LNCaP clone FGC (cell line): ENCODE measurements around the gene USP17L28.
"Not testable (repeated sequence)": the region's sequence is repeated elsewhere in the genome, so short reads cannot be mapped to it uniquely, and the experiment has no call there.

Experiments
- DNase-seq: peaks from one replicate; pipeline ENCODE4 v3.0.0-alpha.2; 2011; ENCODE audit warnings: low read depth
- H3K4me3 ChIP-seq: 2 replicates; pipeline ENCODE4 v1.5.1; 2011; ENCODE audit warnings: mild to moderate bottlenecking, low read depth, low read length, control low read depth
- CTCF ChIP-seq: IDR thresholded peaks from 2 replicates; pipeline ENCODE4 v1.5.1; 2012; ENCODE audit warnings: mild to moderate bottlenecking; ENCODE audit not compliant: control insufficient read depth, insufficient read depth; ENCODE audit errors: extremely low read depth

The USP17L28 gene, protein sequence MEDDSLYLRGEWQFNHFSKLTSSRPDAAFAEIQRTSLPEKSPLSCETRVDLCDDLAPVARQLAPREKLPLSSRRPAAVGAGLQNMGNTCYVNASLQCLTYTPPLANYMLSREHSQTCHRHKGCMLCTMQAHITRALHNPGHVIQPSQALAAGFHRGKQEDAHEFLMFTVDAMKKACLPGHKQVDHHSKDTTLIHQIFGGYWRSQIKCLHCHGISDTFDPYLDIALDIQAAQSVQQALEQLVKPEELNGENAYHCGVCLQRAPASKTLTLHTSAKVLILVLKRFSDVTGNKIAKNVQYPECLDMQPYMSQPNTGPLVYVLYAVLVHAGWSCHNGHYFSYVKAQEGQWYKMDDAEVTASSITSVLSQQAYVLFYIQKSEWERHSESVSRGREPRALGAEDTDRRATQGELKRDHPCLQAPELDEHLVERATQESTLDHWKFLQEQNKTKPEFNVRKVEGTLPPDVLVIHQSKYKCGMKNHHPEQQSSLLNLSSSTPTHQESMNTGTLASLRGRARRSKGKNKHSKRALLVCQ

DNA sequence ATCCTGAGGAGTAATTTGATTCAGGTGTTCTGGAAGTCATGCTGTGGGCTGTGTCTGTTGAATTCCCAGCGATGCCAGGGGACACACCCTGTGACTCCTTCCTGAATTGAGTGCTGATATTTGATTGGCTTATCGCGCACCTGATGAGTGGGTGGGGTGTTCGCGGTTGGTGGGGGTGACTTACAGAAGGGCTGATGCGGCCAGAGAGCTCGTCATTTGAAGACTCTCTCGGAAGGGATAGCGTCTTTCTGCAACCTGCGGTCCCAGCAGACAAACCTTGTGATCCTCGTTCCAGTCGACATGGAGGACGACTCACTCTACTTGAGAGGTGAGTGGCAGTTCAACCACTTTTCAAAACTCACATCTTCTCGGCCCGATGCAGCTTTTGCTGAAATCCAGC is at the start of gene USP17L28:
USP17L28 (plus strand) TSS at position 301 of the 400 bp plus-strand sequence; CDS start at position 301, 0 bp downstream.
- H3K4me3 ChIP-seq: not testable (repeated sequence)

GRCh38 chr4:9324191-9324590 is 24.5 kb upstream of the USP17L28 start:
- H3K4me3 ChIP-seq, DNase-seq: not testable (repeated sequence)

More for the DNA sequence above, at the start of gene USP17L28:
- not testable (repeated sequence) for DNase-seq

- DNase-seq, H3K4me3 ChIP-seq: not testable (repeated sequence)
These were observed 23.8 kb upstream of the USP17L28 start, which contains the start of gene USP17L24 for GRCh38 chr4:9324865-9325264. TSS of gene USP17L24 (plus strand) at chr4:9325165. CDS start at chr4:9325165, 0 bp downstream.

GRCh38 chr4:9329611-9330010 is 19.1 kb upstream of the USP17L28 start, which contains the start of gene USP17L25:
TSS of gene USP17L25 (plus strand) at chr4:9329911. CDS start at chr4:9329911, 0 bp downstream.
- DNase-seq, H3K4me3 ChIP-seq: not testable (repeated sequence)

DNA sequence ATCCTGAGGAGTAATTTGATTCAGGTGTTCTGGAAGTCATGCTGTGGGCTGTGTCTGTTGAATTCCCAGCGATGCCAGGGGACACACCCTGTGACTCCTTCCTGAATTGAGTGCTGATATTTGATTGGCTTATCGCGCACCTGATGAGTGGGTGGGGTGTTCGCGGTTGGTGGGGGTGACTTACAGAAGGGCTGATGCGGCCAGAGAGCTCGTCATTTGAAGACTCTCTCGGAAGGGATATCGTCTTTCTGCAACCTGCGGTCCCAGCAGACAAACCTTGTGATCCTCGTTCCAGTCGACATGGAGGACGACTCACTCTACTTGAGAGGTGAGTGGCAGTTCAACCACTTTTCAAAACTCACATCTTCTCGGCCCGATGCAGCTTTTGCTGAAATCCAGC is 14.3 kb upstream of the USP17L28 start, which contains the start of gene USP17L26:
USP17L26 (plus strand) TSS at position 301 of the 400 bp plus-strand sequence; CDS start at position 301, 0 bp downstream.
- DNase-seq, H3K4me3 ChIP-seq: not testable (repeated sequence)

- not testable (repeated sequence) for DNase-seq, H3K4me3 ChIP-seq
These were observed 9.6 kb upstream of the USP17L28 start, which contains the start of gene USP17L5 for GRCh38 chr4:9339103-9339502. TSS of gene USP17L5 (plus strand) at chr4:9339403. CDS start at chr4:9339403, 0 bp downstream.

DNA sequence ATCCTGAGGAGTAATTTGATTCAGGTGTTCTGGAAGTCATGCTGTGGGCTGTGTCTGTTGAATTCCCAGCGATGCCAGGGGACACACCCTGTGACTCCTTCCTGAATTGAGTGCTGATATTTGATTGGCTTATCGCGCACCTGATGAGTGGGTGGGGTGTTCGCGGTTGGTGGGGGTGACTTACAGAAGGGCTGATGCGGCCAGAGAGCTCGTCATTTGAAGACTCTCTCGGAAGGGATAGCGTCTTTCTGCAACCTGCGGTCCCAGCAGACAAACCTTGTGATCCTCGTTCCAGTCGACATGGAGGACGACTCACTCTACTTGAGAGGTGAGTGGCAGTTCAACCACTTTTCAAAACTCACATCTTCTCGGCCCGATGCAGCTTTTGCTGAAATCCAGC is 4.8 kb upstream of the USP17L28 start, which contains the start of gene USP17L27:
USP17L27 (plus strand) TSS at position 301 of the 400 bp plus-strand sequence; CDS start at position 301, 0 bp downstream.
- DNase-seq, H3K4me3 ChIP-seq: not testable (repeated sequence)

GRCh38 chr4:9350866-9351265 is 2.2 kb downstream of the USP17L28 start:
- not testable (repeated sequence) for DNase-seq, H3K4me3 ChIP-seq

- H3K4me3 ChIP-seq, DNase-seq: not testable (repeated sequence)
These were observed 4.6 kb downstream of the USP17L28 start, which contains the start of gene USP17L29 for GRCh38 chr4:9353338-9353737. TSS of gene USP17L29 (plus strand) at chr4:9353638. CDS start at chr4:9353638, 0 bp downstream.

- not testable (repeated sequence) for H3K4me3 ChIP-seq, DNase-seq
These were observed 14.1 kb downstream of the USP17L28 start, which contains the start of gene USP17L30 for GRCh38 chr4:9362829-9363228. TSS of gene USP17L30 (plus strand) at chr4:9363129. CDS start at chr4:9363129, 0 bp downstream.

DNA sequence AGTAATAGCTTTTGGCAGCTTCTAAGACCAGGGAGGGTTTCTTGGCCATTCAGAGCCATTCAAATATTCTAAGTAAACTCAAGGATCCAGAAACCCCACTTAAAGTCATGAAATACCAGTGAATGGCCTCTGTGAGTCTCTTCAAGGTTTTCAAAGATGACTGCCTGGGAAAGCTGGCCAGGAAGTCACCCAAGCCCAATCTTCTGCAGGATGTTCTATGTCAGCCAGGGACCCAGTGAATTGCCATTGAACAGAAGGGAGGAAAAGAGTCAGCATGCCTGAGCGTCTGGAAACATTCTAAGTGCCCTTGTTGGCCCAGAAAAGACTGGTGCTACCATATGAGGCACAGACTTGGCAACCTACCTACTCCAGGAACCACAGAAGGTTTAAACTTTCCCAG is 31.2 kb downstream of the USP17L28 start:
- not testable (repeated sequence) for DNase-seq, H3K4me3 ChIP-seq

GRCh38 chr4:9381012-9381534 is 32.4 kb downstream of the USP17L28 start:
- peak overlapping the region; percentile 52 for H3K4me3 ChIP-seq
- peak; percentile 44; the same call in 1 of the 2 replicates for TF ChIP-seq CTCF
- not testable (repeated sequence) for DNase-seq

DNA sequence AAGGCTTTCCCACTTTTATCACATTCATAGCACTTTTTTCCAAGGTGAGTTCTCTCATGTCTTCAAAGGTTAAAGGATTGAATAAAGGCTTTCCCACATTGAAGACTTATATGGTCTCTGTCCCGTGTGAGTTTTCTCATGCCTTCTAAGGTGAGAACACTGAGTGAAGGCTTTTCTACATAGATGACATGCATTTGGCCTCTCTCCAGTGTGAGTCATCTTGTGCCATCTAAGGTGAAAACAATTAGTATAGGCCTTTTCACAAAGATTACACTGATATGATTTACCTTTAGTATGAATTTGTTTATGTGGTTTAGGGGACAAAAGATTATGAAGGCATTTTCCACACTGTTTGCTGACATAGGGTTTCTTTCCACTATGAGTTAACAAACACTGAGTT is 35.4 kb downstream of the USP17L28 start:
- no peak for TF ChIP-seq CTCF
- H3K4me3 ChIP-seq: no peak overlapping the region
- no peak for DNase-seq

GRCh38 chr4:9389001-9389400 is 40.3 kb downstream of the USP17L28 start:
- not testable (repeated sequence) for DNase-seq, H3K4me3 ChIP-seq
